DOHH2 (cell line): ENCODE measurements around the gene ANKRD33B.

ENCODE experiments used
- EZH2phosphoT487 ChIP-seq: fragments of 200-600 bp; sonication (generic); IDR thresholded peaks from 2 replicates; pipeline ENCODE4 v1.6.1; 2017; ENCODE audit warnings: borderline replicate concordance, mild to moderate bottlenecking, antibody characterized with exemption, low read length, moderate library complexity, mixed read lengths
- TF ChIP-seq, protein P1 (sequence below): fragments of 200-600 bp; sonication (generic); IDR thresholded peaks from one replicate; pipeline ENCODE4 v1.5.1; 2014; ENCODE audit warnings: antibody characterized with exemption, mild to moderate bottlenecking, low read depth, low read length; ENCODE audit not compliant: poor library complexity, severe bottlenecking

DNA sequence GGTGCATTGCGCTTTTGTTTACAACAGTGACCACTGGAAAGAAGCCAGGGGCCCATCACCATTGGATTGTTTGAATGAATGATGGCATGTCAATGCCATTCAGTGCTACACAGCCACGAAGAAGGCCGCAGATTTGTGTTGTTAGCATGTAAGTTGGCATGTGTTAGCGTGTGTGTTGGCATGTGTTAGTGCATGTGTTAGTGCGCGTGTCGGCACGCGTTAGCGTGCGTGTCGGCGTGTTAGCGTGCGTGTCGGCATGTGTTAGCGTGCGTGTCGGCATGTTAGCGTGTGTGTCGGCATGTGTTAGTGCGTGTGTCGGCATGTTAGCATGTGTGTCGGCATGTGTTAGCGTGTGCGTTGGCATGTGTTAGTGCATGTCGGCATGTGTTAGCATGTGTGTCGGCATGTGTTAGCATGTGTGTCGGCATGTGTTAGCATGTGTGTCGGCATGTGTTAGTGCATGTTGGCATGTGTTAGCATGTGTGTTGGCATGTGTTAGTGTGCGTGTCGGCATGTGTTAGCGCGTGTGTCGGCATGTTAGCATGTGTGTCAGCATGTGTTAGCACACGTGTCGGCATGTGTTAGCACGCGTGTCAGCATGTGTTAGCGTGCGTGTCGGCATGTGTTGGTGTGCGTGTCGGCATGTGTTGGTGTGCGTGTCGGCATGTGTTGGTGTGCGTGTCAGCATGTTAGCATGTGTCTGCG, 15.3 kb upstream of the ANKRD33B start:
- TF ChIP-seq, protein P1, sequence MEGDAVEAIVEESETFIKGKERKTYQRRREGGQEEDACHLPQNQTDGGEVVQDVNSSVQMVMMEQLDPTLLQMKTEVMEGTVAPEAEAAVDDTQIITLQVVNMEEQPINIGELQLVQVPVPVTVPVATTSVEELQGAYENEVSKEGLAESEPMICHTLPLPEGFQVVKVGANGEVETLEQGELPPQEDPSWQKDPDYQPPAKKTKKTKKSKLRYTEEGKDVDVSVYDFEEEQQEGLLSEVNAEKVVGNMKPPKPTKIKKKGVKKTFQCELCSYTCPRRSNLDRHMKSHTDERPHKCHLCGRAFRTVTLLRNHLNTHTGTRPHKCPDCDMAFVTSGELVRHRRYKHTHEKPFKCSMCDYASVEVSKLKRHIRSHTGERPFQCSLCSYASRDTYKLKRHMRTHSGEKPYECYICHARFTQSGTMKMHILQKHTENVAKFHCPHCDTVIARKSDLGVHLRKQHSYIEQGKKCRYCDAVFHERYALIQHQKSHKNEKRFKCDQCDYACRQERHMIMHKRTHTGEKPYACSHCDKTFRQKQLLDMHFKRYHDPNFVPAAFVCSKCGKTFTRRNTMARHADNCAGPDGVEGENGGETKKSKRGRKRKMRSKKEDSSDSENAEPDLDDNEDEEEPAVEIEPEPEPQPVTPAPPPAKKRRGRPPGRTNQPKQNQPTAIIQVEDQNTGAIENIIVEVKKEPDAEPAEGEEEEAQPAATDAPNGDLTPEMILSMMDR, result no peak
- no peak for TF ChIP-seq EZH2phosphoT487
